HG03025 (cell line): ENCODE results near the gene LHX4.

Experiments
- ATAC-seq: cut with Tn5 transposase; IDR thresholded peaks from one replicate; pipeline ENCODE4 v1.9.1; 2021; ENCODE audit warnings: mild to moderate bottlenecking, moderate library complexity; ENCODE audit not compliant: unreplicated experiment, low FRiP score

Gene LHX4

GRCh38 chr1:180254854-180255253 lies 24.8 kb downstream of the LHX4 start:
- ATAC-seq = no peak

GRCh38 chr1:180255536-180256340 lies 25.7 kb downstream of the LHX4 start:
- ATAC-seq = no peak

GRCh38 chr1:180256341-180257027 lies 26.4 kb downstream of the LHX4 start:
- no peak for ATAC-seq

GRCh38 chr1:180257028-180257386 lies 26.9 kb downstream of the LHX4 start:
- no peak for ATAC-seq

GRCh38 chr1:180257486-180257885 lies 27.4 kb downstream of the LHX4 start:
- ATAC-seq = no peak

GRCh38 chr1:180258290-180258689 lies 28.2 kb downstream of the LHX4 start:
- no peak for ATAC-seq

GRCh38 chr1:180258935-180259334 lies 28.9 kb downstream of the LHX4 start:
- ATAC-seq = no peak

- ATAC-seq = no peak
Observed at GRCh38 chr1:180259431-180260338, 29.6 kb downstream of the LHX4 start.

GRCh38 chr1:180260541-180260940 lies 30.5 kb downstream of the LHX4 start:
- no peak for ATAC-seq

- ATAC-seq = no peak
Observed at GRCh38 chr1:180261030-180261429, 31.0 kb downstream of the LHX4 start.

GRCh38 chr1:180261524-180262155 lies 31.6 kb downstream of the LHX4 start:
- ATAC-seq = no peak

- no peak for ATAC-seq
Observed at GRCh38 chr1:180262628-180263488, 32.8 kb downstream of the LHX4 start.

GRCh38 chr1:180264595-180264994 lies 34.5 kb downstream of the LHX4 start:
- ATAC-seq = no peak

- ATAC-seq = no peak
Observed at GRCh38 chr1:180265201-180265600, 35.1 kb downstream of the LHX4 start.

GRCh38 chr1:180265871-180266270 lies 35.8 kb downstream of the LHX4 start:
- ATAC-seq = no peak

- no peak for ATAC-seq
Observed at GRCh38 chr1:180266275-180267210, 36.5 kb downstream of the LHX4 start.

GRCh38 chr1:180267211-180267561 lies 37.1 kb downstream of the LHX4 start:
- ATAC-seq = no peak

- ATAC-seq = no peak
Observed at GRCh38 chr1:180267761-180268555, 37.9 kb downstream of the LHX4 start.
